ENCODE measurements around the gene SYNE1.
"Not testable (repeated sequence)": the region's sequence is repeated elsewhere in the genome, so short reads cannot be mapped to it uniquely, and the experiment has no call there.

SYNE1 gene

GRCh38 chr6:152167641-152168603 is 469.2 kb downstream of the SYNE1 start:
- DNase-seq, result no peak

GRCh38 chr6:152166897-152167296 is 470.3 kb downstream of the SYNE1 start:
- DNase-seq, result no peak

DNA sequence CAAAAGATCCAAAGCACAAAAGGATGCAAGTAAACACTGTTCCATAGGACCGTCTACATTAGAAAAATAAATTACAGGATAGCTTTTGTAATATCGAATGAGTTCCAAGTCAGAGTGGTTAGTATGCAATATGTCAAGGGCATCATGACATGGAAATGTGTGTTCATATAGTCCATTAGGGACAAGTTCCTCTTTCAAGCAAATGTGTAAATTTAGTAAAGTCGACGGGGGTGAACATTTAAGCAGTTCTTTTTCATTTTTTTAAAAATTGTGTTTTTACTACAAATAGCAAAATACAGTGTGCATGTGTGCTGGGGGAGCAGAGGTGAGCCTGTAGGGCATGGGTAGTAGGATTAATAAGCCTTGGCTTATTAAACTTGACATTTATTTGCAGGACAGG is 470.7 kb downstream of the SYNE1 start:
- DNase-seq, result no peak

DNA sequence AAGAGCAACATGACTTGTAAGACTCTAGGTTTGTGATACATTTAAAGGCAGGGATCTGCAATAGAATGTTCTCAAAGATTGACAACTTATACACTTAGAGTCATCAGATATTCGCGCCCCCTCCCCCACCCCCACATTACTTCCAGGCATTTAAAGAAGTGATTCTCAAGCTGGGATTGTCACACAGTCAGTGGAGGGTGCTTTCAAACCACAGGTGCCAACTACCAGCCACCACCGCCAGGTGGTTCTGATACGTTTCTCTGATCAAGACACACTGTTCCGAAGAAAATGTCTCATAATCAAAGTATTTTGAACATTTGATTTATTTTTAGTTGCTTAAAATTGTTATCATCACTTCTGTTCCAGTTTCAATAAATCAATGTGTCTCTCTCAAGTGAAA is 472.2 kb downstream of the SYNE1 start:
- DNase-seq, result no peak

DNA sequence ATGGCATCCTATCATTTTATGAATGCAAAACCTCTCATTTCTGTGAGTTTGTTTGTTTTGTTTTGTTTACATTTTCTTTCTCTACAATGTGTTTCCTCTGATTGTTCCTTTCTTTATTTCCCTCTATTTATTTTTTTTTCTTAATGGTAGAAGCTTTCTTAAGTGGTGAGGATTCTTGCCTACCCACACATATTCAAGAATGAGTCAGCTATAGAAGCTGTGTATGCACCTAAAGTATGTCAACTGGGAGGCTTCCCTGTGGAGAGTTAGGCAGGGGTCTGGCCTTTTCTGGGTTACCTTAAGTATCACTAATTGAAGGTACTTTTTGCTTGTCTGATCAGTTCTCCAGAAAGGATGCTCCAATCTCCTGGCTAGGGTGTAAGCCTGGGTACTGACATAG is 475.7 kb downstream of the SYNE1 start:
- no peak for DNase-seq

DNA sequence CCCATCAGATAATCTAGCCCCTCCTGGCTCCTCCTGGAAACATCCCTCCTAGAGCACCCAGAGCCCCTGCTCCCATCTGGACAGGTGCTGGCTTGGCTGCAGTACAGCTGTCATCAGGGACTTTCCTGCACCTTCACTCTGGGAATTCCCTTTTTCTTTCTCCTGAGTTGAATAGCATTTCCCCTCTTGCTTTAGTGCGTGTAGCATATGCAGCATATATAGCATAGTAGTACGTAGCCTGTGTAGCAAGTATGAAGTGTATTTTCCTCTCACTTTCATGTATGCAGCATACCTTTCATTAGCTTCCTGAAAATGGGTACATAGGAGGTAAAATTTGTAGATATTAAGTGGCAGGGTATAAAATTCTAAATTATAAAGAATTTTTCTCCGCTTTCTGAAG is 476.8 kb downstream of the SYNE1 start:
- no peak for DNase-seq

DNA sequence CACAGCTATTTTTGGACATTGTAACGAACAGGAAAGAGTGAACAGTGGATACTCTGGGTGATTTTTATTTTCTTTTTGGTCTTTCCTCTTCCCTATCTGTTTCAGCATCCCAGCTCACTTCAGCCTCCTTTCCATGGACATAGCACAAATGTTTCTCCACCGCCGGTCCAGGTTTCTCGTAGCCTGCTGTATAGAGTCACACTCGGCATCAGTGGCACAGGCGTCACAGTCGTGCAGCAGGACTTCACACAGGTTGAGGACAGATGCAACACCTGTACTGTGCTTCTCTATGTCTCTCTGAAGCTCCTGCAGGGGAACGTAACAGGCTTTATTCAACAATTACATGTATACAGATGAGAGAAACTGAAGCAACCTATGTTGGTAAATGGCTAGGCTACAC is 481.4 kb downstream of the SYNE1 start:
- DNase-seq, result no peak

GRCh38 chr6:152154559-152155356 is 482.4 kb downstream of the SYNE1 start:
- DNase-seq, result no peak

- no peak for DNase-seq
Measured at GRCh38 chr6:152151920-152152319, 485.2 kb downstream of the SYNE1 start.

DNA sequence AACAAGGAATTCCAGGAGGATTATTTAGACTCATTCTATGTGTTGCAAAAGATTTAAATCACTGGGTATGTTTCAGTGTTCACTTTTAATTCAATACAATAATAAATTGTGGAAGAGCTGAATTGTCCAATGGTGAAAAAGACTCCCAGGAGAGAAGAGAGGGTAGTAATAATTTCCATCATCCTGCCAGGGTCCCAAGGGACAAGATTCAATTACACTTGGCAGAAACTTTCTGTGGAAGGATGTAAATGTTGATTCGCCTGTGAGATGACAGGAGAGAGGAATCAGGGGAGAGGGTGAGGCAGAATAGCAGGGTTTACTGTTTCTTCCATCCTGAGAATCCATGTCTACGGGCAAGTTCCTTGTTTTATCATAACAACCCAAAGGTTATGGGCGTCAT is 487.0 kb downstream of the SYNE1 start:
- DNase-seq, result no peak

- no peak for DNase-seq
Measured at GRCh38 chr6:152148412-152148811, 488.8 kb downstream of the SYNE1 start.

GRCh38 chr6:152147269-152147668 is 489.9 kb downstream of the SYNE1 start:
- DNase-seq, result no peak

DNA sequence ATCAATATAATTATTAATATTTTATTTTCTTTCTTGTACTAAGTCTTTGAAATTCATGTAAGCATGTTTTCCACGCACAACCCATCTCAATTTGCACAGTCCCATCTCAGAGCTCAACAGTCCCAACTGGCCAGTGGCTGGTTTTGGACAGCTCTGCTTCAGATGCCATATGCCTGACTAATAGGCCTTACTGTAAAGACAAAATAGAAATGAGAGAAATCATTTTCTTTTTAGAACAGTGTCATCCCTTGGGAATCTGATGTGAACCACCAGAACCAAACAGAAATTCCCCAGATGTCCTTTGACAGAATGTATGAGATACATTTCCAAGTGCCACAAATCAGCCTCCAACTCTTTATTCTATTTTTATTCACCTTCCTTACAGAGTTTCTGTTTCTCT is 490.8 kb downstream of the SYNE1 start:
- DNase-seq, result no peak

GRCh38 chr6:152143359-152143758 is 493.8 kb downstream of the SYNE1 start:
- DNase-seq, result no peak

GRCh38 chr6:152142105-152142504 is 495.1 kb downstream of the SYNE1 start:
- no peak for DNase-seq

- not testable (repeated sequence) for DNase-seq
Measured at GRCh38 chr6:152138344-152138743, 498.8 kb downstream of the SYNE1 start.

GRCh38 chr6:152136449-152136825 is 500.7 kb downstream of the SYNE1 start:
- no peak for DNase-seq

- DNase-seq, result no peak
Measured at GRCh38 chr6:152135755-152136448, 501.3 kb downstream of the SYNE1 start.

DNA sequence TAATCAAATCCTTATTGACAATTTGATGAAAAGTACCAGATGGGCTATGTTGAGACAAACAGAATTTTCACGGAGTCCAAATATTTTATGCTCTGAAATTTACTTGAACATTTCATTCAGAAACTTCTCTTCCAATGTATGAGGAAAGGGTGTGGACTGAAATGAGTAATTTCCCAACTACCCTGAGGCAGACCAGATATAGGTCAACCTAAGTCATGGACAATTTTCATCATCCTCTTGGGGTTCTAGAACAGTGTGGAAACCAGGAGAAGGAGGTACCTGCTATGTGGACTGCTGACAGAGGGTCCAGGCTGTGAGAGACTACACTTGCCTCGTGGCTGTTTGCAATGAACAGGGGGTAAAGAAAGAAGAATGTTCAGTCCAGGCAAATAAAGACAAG is 506.7 kb downstream of the SYNE1 start:
- DNase-seq, result no peak

DNA sequence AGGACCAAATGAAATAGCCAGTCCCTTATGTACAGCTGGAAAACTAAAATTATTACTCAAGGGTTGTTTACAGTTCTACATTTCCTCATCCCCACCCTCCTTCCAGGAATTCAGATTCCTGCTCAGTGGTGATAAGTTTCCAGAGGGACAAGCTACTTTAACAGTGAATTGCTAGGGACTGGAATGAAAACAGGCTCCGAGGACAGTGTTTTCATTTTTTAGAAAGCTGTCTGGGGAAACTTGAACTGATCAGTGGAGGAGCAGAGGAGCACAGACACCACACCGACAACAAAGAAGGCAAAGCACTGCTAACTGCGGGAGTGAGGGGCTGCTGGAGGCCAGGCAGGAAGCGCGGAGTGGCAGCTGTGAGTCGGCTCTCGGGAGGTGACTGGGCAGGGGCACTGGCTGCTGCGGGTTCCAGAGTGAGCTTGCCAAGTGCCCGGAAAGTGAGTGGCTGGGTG is 507.4 kb downstream of the SYNE1 start:
- DNase-seq, result no peak

DNA sequence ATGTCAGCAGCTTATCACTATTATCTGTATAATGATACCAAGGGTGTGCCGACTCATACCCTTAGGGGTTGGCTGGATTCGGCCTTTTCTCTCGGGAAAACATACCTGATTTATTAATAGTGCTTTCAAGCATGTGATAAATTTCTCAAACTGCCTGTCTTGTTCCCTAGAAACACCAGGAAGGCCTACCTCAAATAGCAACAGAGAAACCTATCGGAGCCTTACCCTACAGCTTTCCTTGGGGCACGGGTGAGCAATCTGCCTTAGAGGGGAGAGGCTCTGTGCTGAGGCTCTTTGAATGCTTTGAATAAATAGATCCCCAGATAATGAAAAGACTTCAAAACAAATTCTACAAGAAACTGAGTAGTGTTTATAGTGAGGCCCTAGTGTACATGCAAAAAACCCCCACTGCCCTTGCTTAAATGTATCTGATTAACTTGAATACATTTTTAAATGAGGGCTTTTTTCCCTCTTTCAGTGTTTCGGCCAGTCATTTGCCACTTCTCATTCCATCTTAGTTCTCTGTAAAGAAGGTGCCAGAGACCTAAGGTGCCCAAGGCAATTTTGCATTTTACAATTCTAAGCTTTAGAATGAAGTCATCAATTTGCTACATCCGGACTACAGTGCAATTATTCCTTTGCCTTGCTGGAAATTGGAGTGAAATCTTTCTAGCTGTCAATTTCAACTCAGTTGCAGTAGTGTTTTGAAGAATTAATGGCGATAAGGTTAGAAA is 509.6 kb downstream of the SYNE1 start:
- no peak for DNase-seq

DNA sequence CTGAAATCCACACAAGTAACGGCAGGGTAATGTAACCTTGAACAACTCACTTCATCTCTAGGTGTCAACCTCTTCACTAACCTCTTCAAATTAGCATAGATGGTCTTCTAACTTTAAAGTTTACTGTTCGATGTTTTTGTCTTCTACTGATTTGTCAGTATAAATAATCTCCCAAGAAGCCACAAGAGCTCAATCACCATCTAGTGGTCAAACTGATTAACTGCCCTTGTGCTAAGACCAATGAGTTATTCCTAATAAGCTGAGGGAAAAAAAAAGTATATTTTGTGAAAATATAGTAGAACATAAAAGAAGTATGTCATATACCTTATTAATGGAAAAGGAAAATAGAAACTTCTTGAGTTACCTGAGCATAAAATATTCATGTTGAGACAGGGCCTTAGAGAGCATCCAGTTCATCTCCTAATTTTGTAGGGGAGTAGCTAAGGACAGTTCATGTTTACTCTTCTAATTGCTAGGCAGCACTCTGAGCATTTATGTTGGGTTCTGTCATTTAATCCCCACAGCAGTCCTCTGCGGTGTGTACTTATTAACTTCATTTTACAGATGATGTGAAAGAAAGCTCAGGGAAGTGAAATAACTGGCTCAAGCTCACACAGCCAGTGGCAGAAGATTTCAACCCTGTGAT is 512.6 kb downstream of the SYNE1 start:
- no peak for DNase-seq
